ENCODE measurements around the gene LRRC49. TPM values are rescaled to one million over a fixed set of nuclear protein-coding genes. Genes with fewer than 3 reads are reported as not detected.
A peak's percentile ranks its signal among the peaks of the same experiment; 100 is the strongest.

LRRC49 gene
- total and polyA plus RNA-seq, 2 of the 4 experiments (the other 2 are of a cell fraction): 8.6 to 16.8 TPM

DNA sequence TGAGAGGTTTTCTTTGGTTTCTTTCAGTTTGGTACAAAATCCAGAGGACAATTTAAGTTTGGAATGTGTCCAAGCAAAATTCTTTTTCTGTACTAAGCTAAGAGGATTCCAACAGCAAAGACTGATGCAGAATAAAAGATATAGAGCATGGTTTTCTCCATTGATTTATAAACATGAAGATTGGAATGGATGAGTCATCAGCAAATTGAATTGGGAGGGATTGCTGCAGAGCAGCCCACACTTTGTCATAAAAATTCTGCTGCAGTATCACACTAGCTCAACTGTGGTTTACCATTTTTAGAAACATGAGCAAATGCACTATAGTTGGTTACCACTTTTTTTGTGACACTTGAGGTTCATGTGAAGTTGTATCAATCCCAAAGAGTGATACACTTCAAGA, 22.6 kb upstream of the LRRC49 start:
- dilution Hi-C loops (cut with HindIII; ENCODE audit: low sequenced_read_pairs, unreplicated experiment): no loop called here
- Histone ChIP-seq H4K91ac (ENCODE audit: insufficient read depth, low read depth, low read length) (no peak overlapping the region), H3K9me3 (ENCODE audit: control insufficient read depth, insufficient read depth, low read length) (peaks cover 2% of the 10 kb centered on the region; the same call in 1 of the 2 replicates), H2AK9ac (replicated peaks; ENCODE audit: low read depth, low read length, poor library complexity) (no peak overlapping the region), H4K5ac (ENCODE audit: low read depth, low read length) (no peak overlapping the region), H3K9ac (ENCODE audit: low read depth, low read length) (no peak overlapping the region), H4K8ac (ENCODE audit: low read depth in 2 of 2, low read length in 2 of 2) (peak overlapping the region in 1 of 2 experiments; percentile 43; a peak in 2 of 4 replicates), H3K4ac (ENCODE audit: low read depth, low read length) (peak overlapping the region; percentile 64; the same call in 1 of the 2 replicates), H2AFZ (replicated peaks; ENCODE audit: low read length, poor library complexity) (no peak overlapping the region), H2AK5ac (ENCODE audit: low read depth, low read length) (peak overlapping the region; percentile 24; the same call in 1 of the 2 replicates), H3K4me3 (ENCODE audit: insufficient read depth, low read depth, low read length) (no peak overlapping the region), H3K14ac (replicated peaks; ENCODE audit: low read depth, low read length) (no peak overlapping the region; the same call in 1 of the 2 replicates), H3K56ac (ENCODE audit: extremely low read depth, insufficient read depth, low read length) (no peak overlapping the region), H2BK120ac (ENCODE audit: low read depth, low read length) (peak overlapping the region; percentile 71), H3K9me1 (ENCODE audit: insufficient read depth, low read length) (0 out of 2 replicates have a peak, but pooled peaks cover 7% of the 10 kb centered on the region), H3K4me2 (ENCODE audit: low read depth, low read length) (peak overlapping the region; percentile 45; the same call in 1 of the 2 replicates), H2BK5ac (ENCODE audit: low read depth, low read length, poor library complexity, severe bottlenecking) (peak overlapping the region; percentile 44), H3K23ac (ENCODE audit: low read depth, low read length) (no peak overlapping the region), H3K36me3 (ENCODE audit: control insufficient read depth, insufficient read depth, low read length) (no peaks in the 10 kb centered on the region), H3K27me3 (ENCODE audit: control insufficient read depth, insufficient read depth, low read length) (no peaks in the 10 kb centered on the region), H2BK20ac (ENCODE audit: low read depth, low read length) (peak overlapping the region; percentile 56; the same call in 1 of the 2 replicates), H4K20me1 (ENCODE audit: insufficient read depth, low read length) (no peaks in the 10 kb centered on the region), H3K4me1 (ENCODE audit: control insufficient read depth, insufficient read depth, low read length) (peaks cover 16% of the 10 kb centered on the region), H3K18ac (ENCODE audit: low read depth, low read length) (no peak overlapping the region; the same call in 1 of the 2 replicates), H3K27ac (ENCODE audit: insufficient read depth, low read length) (peak overlapping the region; percentile 58; the same call in 1 of the 2 replicates), H3K79me1 (ENCODE audit: low read depth in 1 of 2, low read length in 2 of 2) (peaks cover 0 to 14% of the 10 kb centered on the region in 2 experiments; a peak in 1 of 4 replicates), H2BK15ac (ENCODE audit: low read depth, low read length) (peak overlapping the region; percentile 18; the same call in 2 of the 3 replicates)
- peak; percentile 78 for ATAC-seq (ENCODE audit: low read depth)
- CTCF ChIA-PET: interaction anchor here (0.9 to 1.2 kb wide), 2 partner anchors 59 to 188 kb away, joined by 3 read pairs; no protein-coding TSS in a partner anchor
- no TSS peak for BruUV-seq (replicated peaks)
- POLR2A ChIA-PET (ENCODE audit: unreplicated experiment): no interaction called here
- TF ChIP-seq, protein P1, sequence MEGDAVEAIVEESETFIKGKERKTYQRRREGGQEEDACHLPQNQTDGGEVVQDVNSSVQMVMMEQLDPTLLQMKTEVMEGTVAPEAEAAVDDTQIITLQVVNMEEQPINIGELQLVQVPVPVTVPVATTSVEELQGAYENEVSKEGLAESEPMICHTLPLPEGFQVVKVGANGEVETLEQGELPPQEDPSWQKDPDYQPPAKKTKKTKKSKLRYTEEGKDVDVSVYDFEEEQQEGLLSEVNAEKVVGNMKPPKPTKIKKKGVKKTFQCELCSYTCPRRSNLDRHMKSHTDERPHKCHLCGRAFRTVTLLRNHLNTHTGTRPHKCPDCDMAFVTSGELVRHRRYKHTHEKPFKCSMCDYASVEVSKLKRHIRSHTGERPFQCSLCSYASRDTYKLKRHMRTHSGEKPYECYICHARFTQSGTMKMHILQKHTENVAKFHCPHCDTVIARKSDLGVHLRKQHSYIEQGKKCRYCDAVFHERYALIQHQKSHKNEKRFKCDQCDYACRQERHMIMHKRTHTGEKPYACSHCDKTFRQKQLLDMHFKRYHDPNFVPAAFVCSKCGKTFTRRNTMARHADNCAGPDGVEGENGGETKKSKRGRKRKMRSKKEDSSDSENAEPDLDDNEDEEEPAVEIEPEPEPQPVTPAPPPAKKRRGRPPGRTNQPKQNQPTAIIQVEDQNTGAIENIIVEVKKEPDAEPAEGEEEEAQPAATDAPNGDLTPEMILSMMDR (conservative IDR thresholded peaks at IDR 0.05; ENCODE audit: low read depth, low read length): no peak
- no peak for TF ChIP-seq RCOR1 (IDR thresholded peaks at IDR 0.05; ENCODE audit: insufficient replicate concordance, low read length)
- TF ChIP-seq MAZ (IDR thresholded peaks at IDR 0.05; ENCODE audit: borderline replicate concordance, low read depth, low read length): 0 out of 2 replicates have a peak, but pooled peaks have one; percentile 17
- no peak for TF ChIP-seq RFX5 (IDR thresholded peaks at IDR 0.05; ENCODE audit: low read depth, low read length)
- TF ChIP-seq, protein P2, sequence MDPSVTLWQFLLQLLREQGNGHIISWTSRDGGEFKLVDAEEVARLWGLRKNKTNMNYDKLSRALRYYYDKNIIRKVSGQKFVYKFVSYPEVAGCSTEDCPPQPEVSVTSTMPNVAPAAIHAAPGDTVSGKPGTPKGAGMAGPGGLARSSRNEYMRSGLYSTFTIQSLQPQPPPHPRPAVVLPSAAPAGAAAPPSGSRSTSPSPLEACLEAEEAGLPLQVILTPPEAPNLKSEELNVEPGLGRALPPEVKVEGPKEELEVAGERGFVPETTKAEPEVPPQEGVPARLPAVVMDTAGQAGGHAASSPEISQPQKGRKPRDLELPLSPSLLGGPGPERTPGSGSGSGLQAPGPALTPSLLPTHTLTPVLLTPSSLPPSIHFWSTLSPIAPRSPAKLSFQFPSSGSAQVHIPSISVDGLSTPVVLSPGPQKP (IDR thresholded peaks at IDR 0.05; ENCODE audit: borderline replicate concordance, low read depth, low read length): no peak
- no peak; the same call in 1 of the 2 replicates for TF ChIP-seq MAFK (IDR thresholded peaks at IDR 0.05; ENCODE audit: low read depth, low read length)
- peak; percentile 98 for TF ChIP-seq FOS (IDR thresholded peaks at IDR 0.05; ENCODE audit: low read depth, low read length)
- peak; percentile 64; the same call in 1 of the 2 replicates for TF ChIP-seq BHLHE40 (IDR thresholded peaks at IDR 0.05; ENCODE audit: low read depth, low read length)
- TF ChIP-seq NFE2L2 (IDR thresholded peaks at IDR 0.05; ENCODE audit: low read depth, low read length): no peak
- no peak for TF ChIP-seq POLR2A (IDR thresholded peaks at IDR 0.05; ENCODE audit: low read depth, low read length)
- no peak for TF ChIP-seq MXI1 (IDR thresholded peaks at IDR 0.05; ENCODE audit: borderline replicate concordance, low read depth, low read length)
- TF ChIP-seq, protein P3, sequence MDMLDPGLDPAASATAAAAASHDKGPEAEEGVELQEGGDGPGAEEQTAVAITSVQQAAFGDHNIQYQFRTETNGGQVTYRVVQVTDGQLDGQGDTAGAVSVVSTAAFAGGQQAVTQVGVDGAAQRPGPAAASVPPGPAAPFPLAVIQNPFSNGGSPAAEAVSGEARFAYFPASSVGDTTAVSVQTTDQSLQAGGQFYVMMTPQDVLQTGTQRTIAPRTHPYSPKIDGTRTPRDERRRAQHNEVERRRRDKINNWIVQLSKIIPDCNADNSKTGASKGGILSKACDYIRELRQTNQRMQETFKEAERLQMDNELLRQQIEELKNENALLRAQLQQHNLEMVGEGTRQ (IDR thresholded peaks at IDR 0.05; ENCODE audit: low read depth, low read length): no peak
- TF ChIP-seq SMC3 (IDR thresholded peaks at IDR 0.05; ENCODE audit: low read depth, low read length): no peak
- peak; percentile 71 for TF ChIP-seq CEBPB (IDR thresholded peaks at IDR 0.05; ENCODE audit: low read depth, low read length)
- TF ChIP-seq CHD1 (IDR thresholded peaks at IDR 0.05; ENCODE audit: low read depth, low read length): no peak
- TF ChIP-seq RAD21 (IDR thresholded peaks at IDR 0.05; ENCODE audit: low read length): no peak
- peak; percentile 91 for DNase-seq
- intact Hi-C loops (cut with micrococcal nuclease): loop anchor here (10.0 kb wide), 1 partner anchor 1395 kb away; no protein-coding TSS in a partner anchor
- in situ Hi-C loops (cut with MboI; ENCODE audit: low sequenced_read_pairs): loop anchor here (10.0 kb wide), 2 partner anchors 45 to 185 kb away; no protein-coding TSS in a partner anchor

All from IMR-90 (cell line).